ENCODE measurements around the gene ATM.

GRCh38 chr11:108313444-108313843 lies 90.6 kb downstream of the ATM start:
- TF ChIP-seq POLR2A (IDR thresholded peaks at IDR 0.05), result no peak
- TF ChIP-seq CTCF (IDR thresholded peaks at IDR 0.05), result no peak
